ENCODE data around the gene IRF8. TPM values are rescaled to one million over a fixed set of nuclear protein-coding genes. Genes with fewer than 3 reads are reported as not detected.

Gene IRF8
- total RNA-seq, 1 experiment from 2014 or later, result 29.5 TPM

DNA sequence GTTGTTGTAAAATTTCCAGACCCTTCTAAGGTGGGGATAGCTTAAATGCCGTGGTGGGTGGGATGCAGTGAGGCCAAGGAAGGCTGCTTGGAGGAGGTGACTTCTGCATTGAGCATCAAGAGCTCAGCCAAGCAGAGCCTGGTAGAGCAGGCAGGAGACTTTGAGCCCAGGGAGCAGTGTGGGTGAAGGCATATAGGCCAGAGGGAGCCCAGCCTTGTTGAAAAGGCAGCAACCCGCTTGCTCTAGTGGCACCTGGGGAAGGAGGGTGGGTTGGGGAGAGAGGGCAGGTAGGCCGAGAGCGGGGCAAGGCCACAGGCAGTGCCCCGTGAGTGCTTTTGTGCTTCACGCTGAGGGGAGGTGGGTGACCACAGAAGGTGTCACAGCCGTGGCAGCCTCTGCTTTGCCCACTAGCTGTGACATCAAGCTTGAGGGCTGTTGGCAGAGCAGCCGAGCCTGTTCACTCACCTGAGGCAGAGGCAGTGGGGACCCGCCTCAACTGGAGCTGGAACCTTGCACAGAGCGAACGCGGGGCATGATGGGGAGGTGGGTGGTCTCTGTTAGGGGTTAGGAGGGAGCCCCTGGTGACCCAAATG, 56.1 kb downstream of the IRF8 start:
- Histone ChIP-seq H3K4me3 (ENCODE audit: low read depth, low read length) (no peak overlapping the region), H3K27me3 (replicated peaks; ENCODE audit: control insufficient read depth, insufficient read depth, low read length) (no peaks in the 10 kb centered on the region), H3K4me1 (no peaks in the 10 kb centered on the region), H3K9me3 (no peaks in the 10 kb centered on the region), H3K36me3 (ENCODE audit: control insufficient read depth, insufficient read depth, low read length) (no peaks in the 10 kb centered on the region)
- TF ChIP-seq, protein P1, sequence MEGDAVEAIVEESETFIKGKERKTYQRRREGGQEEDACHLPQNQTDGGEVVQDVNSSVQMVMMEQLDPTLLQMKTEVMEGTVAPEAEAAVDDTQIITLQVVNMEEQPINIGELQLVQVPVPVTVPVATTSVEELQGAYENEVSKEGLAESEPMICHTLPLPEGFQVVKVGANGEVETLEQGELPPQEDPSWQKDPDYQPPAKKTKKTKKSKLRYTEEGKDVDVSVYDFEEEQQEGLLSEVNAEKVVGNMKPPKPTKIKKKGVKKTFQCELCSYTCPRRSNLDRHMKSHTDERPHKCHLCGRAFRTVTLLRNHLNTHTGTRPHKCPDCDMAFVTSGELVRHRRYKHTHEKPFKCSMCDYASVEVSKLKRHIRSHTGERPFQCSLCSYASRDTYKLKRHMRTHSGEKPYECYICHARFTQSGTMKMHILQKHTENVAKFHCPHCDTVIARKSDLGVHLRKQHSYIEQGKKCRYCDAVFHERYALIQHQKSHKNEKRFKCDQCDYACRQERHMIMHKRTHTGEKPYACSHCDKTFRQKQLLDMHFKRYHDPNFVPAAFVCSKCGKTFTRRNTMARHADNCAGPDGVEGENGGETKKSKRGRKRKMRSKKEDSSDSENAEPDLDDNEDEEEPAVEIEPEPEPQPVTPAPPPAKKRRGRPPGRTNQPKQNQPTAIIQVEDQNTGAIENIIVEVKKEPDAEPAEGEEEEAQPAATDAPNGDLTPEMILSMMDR (IDR thresholded peaks at IDR 0.05; ENCODE audit: insufficient read depth in 1 of 2, low read depth in 1 of 2, low read length in 1 of 2, severe bottlenecking in 1 of 2, unreplicated experiment in 1 of 2), result no peak
- no peak for DNase-seq
- Mint-ChIP-seq H3K4me3 (ENCODE audit: unreplicated experiment) (no peak overlapping the region), H3K27me3 (ENCODE audit: insufficient read depth, unreplicated experiment) (no peaks in the 10 kb centered on the region), H3K4me1 (ENCODE audit: low read depth, unreplicated experiment) (no peaks in the 10 kb centered on the region), H3K9me3 (ENCODE audit: unreplicated experiment) (no peaks in the 10 kb centered on the region), H3K36me3 (ENCODE audit: insufficient read depth, unreplicated experiment) (no peaks in the 10 kb centered on the region), H3K27ac (ENCODE audit: unreplicated experiment) (no peak overlapping the region)
- CTCF ChIA-PET, result no interaction called here
- no TSS peak for BruUV-seq (replicated peaks)
- intact Hi-C loops (cut with micrococcal nuclease; ENCODE audit: unreplicated experiment), result no loop called here
- POLR2A ChIA-PET, result no interaction called here

DNA sequence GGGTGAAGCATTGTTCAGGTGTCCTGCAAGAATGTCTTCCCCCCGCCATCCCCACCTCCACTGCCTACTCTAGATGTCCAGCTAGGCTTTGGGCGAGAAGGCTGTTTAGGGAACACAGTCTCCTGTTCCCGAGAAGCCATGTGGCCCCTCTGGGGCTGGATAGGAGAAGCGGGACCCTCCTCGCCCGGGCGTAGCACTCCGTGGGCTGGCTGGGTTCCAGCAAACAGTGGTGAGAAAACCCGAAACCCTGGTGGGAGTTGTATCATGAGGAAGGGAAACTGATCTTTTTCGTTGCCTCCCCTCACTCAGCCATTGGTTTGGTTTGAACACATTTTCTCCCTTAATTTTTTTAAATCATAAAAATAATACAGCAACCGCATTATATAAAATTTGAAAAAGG, 56.6 kb downstream of the IRF8 start:
- intact Hi-C loops (cut with micrococcal nuclease; ENCODE audit: unreplicated experiment), result no loop called here
- ChIA-PET CTCF (no interaction called here), POLR2A (no interaction called here)
- no peaks in the 10 kb centered on the region for H3K27me3 ChIP-seq (replicated peaks; ENCODE audit: control insufficient read depth, insufficient read depth, low read length)
- no peak for DNase-seq
- Mint-ChIP-seq H3K4me1 (ENCODE audit: low read depth, unreplicated experiment) (no peaks in the 10 kb centered on the region), H3K27me3 (ENCODE audit: insufficient read depth, unreplicated experiment) (no peaks in the 10 kb centered on the region), H3K4me3 (ENCODE audit: unreplicated experiment) (no peak overlapping the region), H3K27ac (ENCODE audit: unreplicated experiment) (no peak overlapping the region), H3K9me3 (ENCODE audit: unreplicated experiment) (no peaks in the 10 kb centered on the region), H3K36me3 (ENCODE audit: insufficient read depth, unreplicated experiment) (no peaks in the 10 kb centered on the region)
- no peaks in the 10 kb centered on the region for H3K4me1 ChIP-seq
- H3K9me3 ChIP-seq, result no peaks in the 10 kb centered on the region
- TF ChIP-seq, protein P1 (IDR thresholded peaks at IDR 0.05; ENCODE audit: insufficient read depth in 1 of 2, low read depth in 1 of 2, low read length in 1 of 2, severe bottlenecking in 1 of 2, unreplicated experiment in 1 of 2), result no peak
- no peaks in the 10 kb centered on the region for H3K36me3 ChIP-seq (ENCODE audit: control insufficient read depth, insufficient read depth, low read length)
- no peak overlapping the region for H3K4me3 ChIP-seq (ENCODE audit: low read depth, low read length)
- no TSS peak for BruUV-seq (replicated peaks)

DNA sequence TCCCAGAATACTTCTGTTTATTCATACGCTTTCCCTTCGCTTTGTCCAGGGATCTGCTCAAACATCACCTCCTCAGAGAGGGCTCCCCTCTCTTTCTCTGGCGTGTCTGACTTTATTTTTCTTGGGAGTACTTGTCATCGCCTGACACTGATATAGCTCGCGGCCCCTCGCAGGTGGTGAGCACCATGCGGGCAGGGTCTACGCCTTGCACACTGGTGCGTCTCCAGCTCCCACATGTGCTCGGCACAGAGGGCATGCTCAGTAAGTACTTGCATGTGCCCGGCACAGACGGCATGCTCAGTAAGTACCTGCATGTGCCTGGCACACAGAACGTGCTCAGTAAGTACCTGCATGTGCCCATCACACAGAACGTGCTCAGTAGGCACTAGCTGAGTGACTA, 57.5 kb downstream of the IRF8 start:
- no peaks in the 10 kb centered on the region for H3K9me3 ChIP-seq

More for the DNA sequence above, 57.5 kb downstream of the IRF8 start:
- no peaks in the 10 kb centered on the region for H3K4me1 Mint-ChIP-seq (ENCODE audit: low read depth, unreplicated experiment)
- no peak overlapping the region for H3K4me3 Mint-ChIP-seq (ENCODE audit: unreplicated experiment)
- TF ChIP-seq, protein P1 (IDR thresholded peaks at IDR 0.05; ENCODE audit: insufficient read depth in 1 of 2, low read depth in 1 of 2, low read length in 1 of 2, severe bottlenecking in 1 of 2, unreplicated experiment in 1 of 2), result no peak
- ChIA-PET POLR2A (no interaction called here), CTCF (no interaction called here)
- no peaks in the 10 kb centered on the region for H3K27me3 Mint-ChIP-seq (ENCODE audit: insufficient read depth, unreplicated experiment)
- intact Hi-C loops (cut with micrococcal nuclease; ENCODE audit: unreplicated experiment), result no loop called here
- BruUV-seq (replicated peaks), result no TSS peak
- Histone ChIP-seq H3K4me3 (ENCODE audit: low read depth, low read length) (no peak overlapping the region), H3K27me3 (replicated peaks; ENCODE audit: control insufficient read depth, insufficient read depth, low read length) (no peaks in the 10 kb centered on the region), H3K36me3 (ENCODE audit: control insufficient read depth, insufficient read depth, low read length) (no peaks in the 10 kb centered on the region), H3K4me1 (no peaks in the 10 kb centered on the region)
- DNase-seq, result no peak
- H3K9me3 Mint-ChIP-seq (ENCODE audit: unreplicated experiment), result no peaks in the 10 kb centered on the region
- H3K27ac Mint-ChIP-seq (ENCODE audit: unreplicated experiment), result no peak overlapping the region
- H3K36me3 Mint-ChIP-seq (ENCODE audit: insufficient read depth, unreplicated experiment), result no peaks in the 10 kb centered on the region

Data from Caco-2 (cell line).